ENCODE measurements around the gene IL12B.

DNA sequence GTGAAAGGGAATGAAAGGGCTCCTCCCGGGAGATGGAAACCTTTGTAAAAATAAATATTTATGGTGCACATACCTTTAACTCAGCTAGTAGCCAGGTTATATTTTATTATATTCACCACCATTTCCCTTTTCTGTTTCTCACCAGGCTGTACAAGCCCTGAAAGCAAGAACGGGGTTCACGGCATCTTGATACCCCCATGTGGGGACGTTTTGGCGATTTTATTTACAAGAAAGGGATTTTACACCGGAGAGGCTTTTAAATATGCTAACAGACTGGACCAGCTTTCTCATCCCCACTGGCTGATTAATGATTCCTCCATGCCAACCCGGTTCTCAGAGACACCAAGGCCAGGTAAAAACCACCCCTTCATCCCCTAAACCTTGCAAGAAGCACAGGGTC lies 19.2 kb downstream of the IL12B start:
- no peak for TF ChIP-seq POLR2A (IDR thresholded peaks at IDR 0.05)
- no peak for TF ChIP-seq CTCF (IDR thresholded peaks at IDR 0.05)
- no peak for TF ChIP-seq EP300 (IDR thresholded peaks at IDR 0.05)
